Adrenal gland (tissue), 5 donors: ENCODE data around the gene S1PR1.

Experiments used
- POLR2A ChIP-seq, 2 donors: fragments of 450-650 bp; IDR thresholded peaks; one replicate each; pipeline ENCODE4 v1.6.1; 2017; ENCODE audit warnings: antibody characterized with exemption in 2 of 2, mild to moderate bottlenecking in 2 of 2, moderate library complexity in 1 of 2
- TF ChIP-seq, protein P1 (sequence below), 6 experiments: fragments of 450-650 bp in 4 of 6; fragments of 200-600 bp in 2 of 6; sonication (generic) in 1 of 6; IDR thresholded peaks; 1 replicate in 5 of 6; 2 replicates in 1 of 6; pipeline versions ENCODE4 v1.5.1 to v1.8.0; 2016 to 2021; ENCODE audit warnings: antibody characterized with exemption in 6 of 6, mild to moderate bottlenecking in 2 of 6, moderate library complexity in 1 of 6
- donor health status: DM: no; HTN: no; CAD: no.

DNA sequence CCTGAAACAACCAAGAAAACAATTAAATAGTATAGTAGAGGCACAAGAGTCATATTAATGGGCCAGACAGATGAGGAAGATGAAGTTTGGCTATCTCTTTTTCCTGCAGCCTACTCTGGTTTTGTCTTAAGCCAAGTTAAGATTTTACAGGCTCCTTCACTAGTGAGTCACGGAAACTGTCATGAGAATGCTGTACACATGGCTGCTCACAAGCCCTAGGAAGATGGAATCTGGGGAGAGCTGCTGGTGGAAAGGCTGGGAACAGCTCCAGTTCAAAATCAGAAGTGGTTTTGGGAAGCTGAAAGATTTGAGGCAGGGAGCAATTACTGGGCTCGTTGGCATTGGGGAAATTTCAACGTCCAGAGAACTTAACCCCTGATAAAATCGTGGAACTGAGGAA lies 46.4 kb upstream of the S1PR1 start:
- TF ChIP-seq, protein P1, sequence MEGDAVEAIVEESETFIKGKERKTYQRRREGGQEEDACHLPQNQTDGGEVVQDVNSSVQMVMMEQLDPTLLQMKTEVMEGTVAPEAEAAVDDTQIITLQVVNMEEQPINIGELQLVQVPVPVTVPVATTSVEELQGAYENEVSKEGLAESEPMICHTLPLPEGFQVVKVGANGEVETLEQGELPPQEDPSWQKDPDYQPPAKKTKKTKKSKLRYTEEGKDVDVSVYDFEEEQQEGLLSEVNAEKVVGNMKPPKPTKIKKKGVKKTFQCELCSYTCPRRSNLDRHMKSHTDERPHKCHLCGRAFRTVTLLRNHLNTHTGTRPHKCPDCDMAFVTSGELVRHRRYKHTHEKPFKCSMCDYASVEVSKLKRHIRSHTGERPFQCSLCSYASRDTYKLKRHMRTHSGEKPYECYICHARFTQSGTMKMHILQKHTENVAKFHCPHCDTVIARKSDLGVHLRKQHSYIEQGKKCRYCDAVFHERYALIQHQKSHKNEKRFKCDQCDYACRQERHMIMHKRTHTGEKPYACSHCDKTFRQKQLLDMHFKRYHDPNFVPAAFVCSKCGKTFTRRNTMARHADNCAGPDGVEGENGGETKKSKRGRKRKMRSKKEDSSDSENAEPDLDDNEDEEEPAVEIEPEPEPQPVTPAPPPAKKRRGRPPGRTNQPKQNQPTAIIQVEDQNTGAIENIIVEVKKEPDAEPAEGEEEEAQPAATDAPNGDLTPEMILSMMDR (IDR thresholded peaks at IDR 0.05): no peak
- TF ChIP-seq POLR2A (IDR thresholded peaks at IDR 0.05): no peak
